GM12878 (cell line): ENCODE data around the gene SH3D19. TPM values are rescaled to one million over a fixed set of nuclear protein-coding genes. Genes with fewer than 3 reads are reported as not detected.

ENCODE experiments used
- ATAC-seq: fragments of 200-7000 bp; cut with Tn5 transposase; 3 replicates; pipeline ENCODE4 v1.9.1; 2020; ENCODE audit warnings: mild to moderate bottlenecking, moderate library complexity
- BruUV-seq: library from RNA; stranded (reverse); fragments of 400-500 nt; replicated peaks from 2 replicates; lab custom pipeline; 2021; lab: Mats Ljungman, UMichigan
- CTCF ChIA-PET: fragments of 300-600 bp; sonication (Branson Sonifier 250); formaldehyde crosslinking; extraction: SDS; loops from one replicate; lab custom pipeline; 2021; ENCODE audit warnings: inconsistent platforms; lab: Yijun Ruan, JAX
- POLR2A ChIA-PET: fragments of 350-600 bp; formaldehyde crosslinking; extraction: SDS; loops from one replicate; lab custom pipeline; 2021; ENCODE audit warnings: inconsistent platforms; lab: Charles Lee
- RAD21 ChIA-PET: fragments of 300-600 bp; sonication (Branson Sonifier 250); formaldehyde crosslinking; loops from one replicate; lab custom pipeline; 2023; ENCODE audit warnings: antibody characterized with exemption; ENCODE audit not compliant: unreplicated experiment; lab: Charles Lee
- SMC1A ChIA-PET: fragments of 300-600 bp; sonication (Branson Sonifier 250); formaldehyde crosslinking; loops from one replicate; lab custom pipeline; 2023; ENCODE audit not compliant: unreplicated experiment, uncharacterized antibody; lab: Charles Lee
- DNase-seq: peaks from one replicate; pipeline ENCODE4 v3.0.0-alpha.2; 2011; ENCODE audit warnings: low read depth, low spot score
- FAIRE-seq: peaks from 3 replicates; lab custom pipeline; 2011; peaks lifted over from hg19 to GRCh38; lab: Jason Lieb, UNC
- H2AFZ ChIP-seq: 2 replicates; pipeline ENCODE4 v1.6.0; 2011; ENCODE audit warnings: low read depth, low read length, control low read depth; ENCODE audit not compliant: control insufficient read depth
- H3K27ac ChIP-seq: 2 replicates; pipeline ENCODE4 v1.5.1; 2011; ENCODE audit warnings: control low read depth; ENCODE audit not compliant: control insufficient read depth, insufficient read depth
- H3K27me3 ChIP-seq, 2 experiments: replicated peaks in 1 of 2; 2 replicates each; pipeline versions ENCODE4 v1.6.0 to v1.6.1; 2011; ENCODE audit warnings: low read length in 1 of 2; ENCODE audit not compliant: control insufficient read depth in 2 of 2, insufficient read depth in 2 of 2
- H3K36me3 ChIP-seq, 2 experiments: 2 replicates each; pipeline ENCODE4 v1.5.1; 2011; ENCODE audit warnings: low read length in 1 of 2; ENCODE audit not compliant: control insufficient read depth in 2 of 2, insufficient read depth in 2 of 2
- H3K4me1 ChIP-seq: 2 replicates; pipeline ENCODE4 v1.6.1; 2011; ENCODE audit warnings: mild to moderate bottlenecking, low read length, moderate library complexity, mixed read lengths; ENCODE audit not compliant: control insufficient read depth, insufficient read depth
- H3K4me2 ChIP-seq: 2 replicates; pipeline ENCODE4 v1.6.0; 2011; ENCODE audit warnings: control low read depth; ENCODE audit not compliant: control insufficient read depth, insufficient read depth
- H3K4me3 ChIP-seq: fragments of 200-600 bp; sonication (generic); 2 replicates; pipeline ENCODE4 v1.5.1; 2016
- H3K79me2 ChIP-seq: 2 replicates; pipeline ENCODE4 v1.6.0; 2011; ENCODE audit warnings: low read length; ENCODE audit not compliant: control insufficient read depth, insufficient read depth
- H3K9ac ChIP-seq: 2 replicates; pipeline ENCODE4 v1.8.0; 2011; ENCODE audit warnings: low read length, control low read depth, mixed read lengths; ENCODE audit not compliant: control insufficient read depth, insufficient read depth
- H3K9me3 ChIP-seq: replicated peaks from 3 replicates; pipeline ENCODE4 v1.5.1; 2011; ENCODE audit warnings: mild to moderate bottlenecking, low read length; ENCODE audit not compliant: control insufficient read depth, insufficient read depth
- H4K20me1 ChIP-seq: 2 replicates; pipeline ENCODE4 v1.6.0; 2011; ENCODE audit not compliant: control insufficient read depth, insufficient read depth
- CBFB ChIP-seq: IDR thresholded peaks from 2 replicates; pipeline ENCODE4 v1.6.1; 2016; ENCODE audit warnings: antibody characterized with exemption, low read depth
- CHD1 ChIP-seq: IDR thresholded peaks from 2 replicates; pipeline ENCODE4 v1.6.1; 2012; ENCODE audit warnings: low read depth, low read length, improper control_type of control experiment
- HDGF ChIP-seq: fragments of 450-650 bp; IDR thresholded peaks from 2 replicates; pipeline ENCODE4 v1.6.1; 2016; ENCODE audit warnings: antibody characterized with exemption
- NRF1 ChIP-seq: conservative IDR thresholded peaks from 2 replicates; pipeline ENCODE4 v1.6.1; 2011; ENCODE audit warnings: mild to moderate bottlenecking, low read depth, low read length, improper control_type of control experiment
- PAX5 ChIP-seq: IDR thresholded peaks from 2 replicates; pipeline ENCODE4 v1.6.1; 2011; ENCODE audit warnings: low read depth, low read length, borderline replicate concordance
- RAD51 ChIP-seq: fragments of 450-650 bp; IDR thresholded peaks from 2 replicates; pipeline ENCODE4 v1.6.1; 2016; ENCODE audit warnings: moderate library complexity, mild to moderate bottlenecking, inconsistent platforms
- RUNX3 ChIP-seq: IDR thresholded peaks from 2 replicates; pipeline ENCODE4 v1.6.1; 2012; ENCODE audit warnings: low read length, inconsistent platforms
- SMAD1 ChIP-seq: fragments of 450-650 bp; IDR thresholded peaks from 2 replicates; pipeline ENCODE4 v1.6.1; 2018; ENCODE audit warnings: mild to moderate bottlenecking, low read depth; ENCODE audit not compliant: partially characterized antibody
- TCF7 ChIP-seq: IDR thresholded peaks from 2 replicates; pipeline ENCODE4 v1.6.1; 2014; ENCODE audit warnings: antibody characterized with exemption, borderline replicate concordance
- WGBS: methylation state at CpG from one replicate; pipeline ENCODE4 v1.1.6; 2016; ENCODE audit warnings: low lambda C conversion rate; ENCODE audit not compliant: insufficient replicate concordance, insufficient coverage; ENCODE audit errors: missing lambda C conversion rate; 5-methylcytosine and 5-hydroxymethylcytosine counted together
- in situ Hi-C: fragments of 300-500 bp; cut with MboI; formaldehyde crosslinking; loops from 9 replicates; pipeline ENCODE4 v1.14.3; 2018; ENCODE audit warnings: mixed read lengths
- intact Hi-C: fragments of 100-400 bp; cut with micrococcal nuclease; formaldehyde crosslinking; loops from one replicate; pipeline ENCODE4 v1.14.2; 2022; ENCODE audit not compliant: unreplicated experiment
- polyA plus RNA-seq, 11 experiments: library from polyadenylated mRNA; depleted of rRNA in 4 of 11; unstranded in 6 of 11; stranded (reverse) in 5 of 11; fragments of >200 nt; fragmentation: Nextera tagmentation in 4 of 11; fragmentation: Illumina TruSeq in 1 of 11; extraction: Ambion mirVana in 4 of 11; extraction: Trizol in 1 of 11; gene quantifications; 1 replicate in 1 of 11; 2 replicates in 10 of 11; pipeline versions ENCODE4 v1.2.1 to v1.2.3, GENCODE V29; 2011 to 2016; ENCODE audit warnings: inconsistent platforms in 2 of 11, missing spikeins in 2 of 11, low read depth in 1 of 11
- total RNA-seq, 4 experiments: library from RNA; depleted of rRNA in 3 of 4; stranded (reverse); fragments of >200 nt in 3 of 4; fragmentation: Illumina TruSeq in 1 of 4; extraction: Trizol in 1 of 4; gene quantifications; 2 replicates each; pipeline versions ENCODE4 v1.2.1 to v1.2.3, GENCODE V29; 2013 to 2021
- TF ChIP-seq, protein P1 (sequence below): fragments of 150-350 bp; IDR thresholded peaks from 2 replicates; pipeline ENCODE4 v1.6.1; 2016; ENCODE audit warnings: low read depth, low read length
- TF ChIP-seq, protein P2 (sequence below): fragments of 450-650 bp; IDR thresholded peaks from 2 replicates; pipeline ENCODE4 v1.6.1; 2018; ENCODE audit warnings: borderline replicate concordance, mild to moderate bottlenecking; ENCODE audit not compliant: partially characterized antibody
- TF ChIP-seq, protein P3 (sequence below): IDR thresholded peaks from 2 replicates; pipeline ENCODE4 v1.6.1; 2011; ENCODE audit warnings: mild to moderate bottlenecking, low read depth, low read length, moderate library complexity; ENCODE audit not compliant: insufficient replicate concordance

Gene SH3D19
- total and polyA plus RNA-seq, 10 of the 15 experiments (the other 5 are each of a cell fraction or from before 2014, with no cell fraction given): 0.03 to 6.9 (median 0.33) TPM; not detected in 3

DNA sequence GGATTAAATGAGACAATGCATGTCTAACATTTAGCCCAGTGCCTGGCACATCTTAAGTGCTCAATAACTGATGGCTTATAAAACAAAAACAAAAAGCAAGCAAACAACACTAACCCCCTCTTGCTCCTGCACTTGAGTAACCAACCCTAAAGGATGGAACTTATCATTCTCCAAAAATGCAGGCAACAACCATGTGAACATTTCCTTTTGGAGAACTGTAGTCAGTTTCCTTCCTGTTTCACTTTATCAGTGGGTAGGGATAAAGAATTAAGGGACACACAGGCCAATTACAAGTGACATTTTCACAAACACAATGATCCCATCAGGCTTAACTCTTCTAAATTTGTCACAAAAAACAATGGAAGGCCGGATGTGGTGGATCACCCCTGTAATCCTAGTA lies 195.6 kb downstream of the SH3D19 start:
- CTCF ChIA-PET: interaction anchor here (1.1 to 2.4 kb wide), 2 partner anchors 9 to 13 kb away, joined by 4 to 9 read pairs; no protein-coding TSS in a partner anchor
- no peak for ATAC-seq
- H2AFZ ChIP-seq: no peak overlapping the region
- FAIRE-seq: no peak
- WGBS: 50% methylated on average over 1 of the region's 1 CpG
- no TSS peak for BruUV-seq
- no peaks in the 10 kb centered on the region for H3K4me1 ChIP-seq
- no peaks in the 10 kb centered on the region for H3K27me3 ChIP-seq
- no peak overlapping the region for H3K4me3 ChIP-seq
- H3K9me3 ChIP-seq: no peaks in the 10 kb centered on the region
- H3K79me2 ChIP-seq: no peaks in the 10 kb centered on the region
- no peak overlapping the region for H3K9ac ChIP-seq
- SMC1A ChIA-PET: no interaction called here
- TF ChIP-seq SMAD1 (no peak), TCF7 (no peak), HDGF (no peak), CBFB (no peak), RAD51 (no peak), NRF1 (no peak), PAX5 (no peak), RUNX3 (no peak), CHD1 (no peak)
- TF ChIP-seq, protein P1, sequence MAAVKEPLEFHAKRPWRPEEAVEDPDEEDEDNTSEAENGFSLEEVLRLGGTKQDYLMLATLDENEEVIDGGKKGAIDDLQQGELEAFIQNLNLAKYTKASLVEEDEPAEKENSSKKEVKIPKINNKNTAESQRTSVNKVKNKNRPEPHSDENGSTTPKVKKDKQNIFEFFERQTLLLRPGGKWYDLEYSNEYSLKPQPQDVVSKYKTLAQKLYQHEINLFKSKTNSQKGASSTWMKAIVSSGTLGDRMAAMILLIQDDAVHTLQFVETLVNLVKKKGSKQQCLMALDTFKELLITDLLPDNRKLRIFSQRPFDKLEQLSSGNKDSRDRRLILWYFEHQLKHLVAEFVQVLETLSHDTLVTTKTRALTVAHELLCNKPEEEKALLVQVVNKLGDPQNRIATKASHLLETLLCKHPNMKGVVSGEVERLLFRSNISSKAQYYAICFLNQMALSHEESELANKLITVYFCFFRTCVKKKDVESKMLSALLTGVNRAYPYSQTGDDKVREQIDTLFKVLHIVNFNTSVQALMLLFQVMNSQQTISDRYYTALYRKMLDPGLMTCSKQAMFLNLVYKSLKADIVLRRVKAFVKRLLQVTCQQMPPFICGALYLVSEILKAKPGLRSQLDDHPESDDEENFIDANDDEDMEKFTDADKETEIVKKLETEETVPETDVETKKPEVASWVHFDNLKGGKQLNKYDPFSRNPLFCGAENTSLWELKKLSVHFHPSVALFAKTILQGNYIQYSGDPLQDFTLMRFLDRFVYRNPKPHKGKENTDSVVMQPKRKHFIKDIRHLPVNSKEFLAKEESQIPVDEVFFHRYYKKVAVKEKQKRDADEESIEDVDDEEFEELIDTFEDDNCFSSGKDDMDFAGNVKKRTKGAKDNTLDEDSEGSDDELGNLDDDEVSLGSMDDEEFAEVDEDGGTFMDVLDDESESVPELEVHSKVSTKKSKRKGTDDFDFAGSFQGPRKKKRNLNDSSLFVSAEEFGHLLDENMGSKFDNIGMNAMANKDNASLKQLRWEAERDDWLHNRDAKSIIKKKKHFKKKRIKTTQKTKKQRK: no peak
- TF ChIP-seq, protein P2, sequence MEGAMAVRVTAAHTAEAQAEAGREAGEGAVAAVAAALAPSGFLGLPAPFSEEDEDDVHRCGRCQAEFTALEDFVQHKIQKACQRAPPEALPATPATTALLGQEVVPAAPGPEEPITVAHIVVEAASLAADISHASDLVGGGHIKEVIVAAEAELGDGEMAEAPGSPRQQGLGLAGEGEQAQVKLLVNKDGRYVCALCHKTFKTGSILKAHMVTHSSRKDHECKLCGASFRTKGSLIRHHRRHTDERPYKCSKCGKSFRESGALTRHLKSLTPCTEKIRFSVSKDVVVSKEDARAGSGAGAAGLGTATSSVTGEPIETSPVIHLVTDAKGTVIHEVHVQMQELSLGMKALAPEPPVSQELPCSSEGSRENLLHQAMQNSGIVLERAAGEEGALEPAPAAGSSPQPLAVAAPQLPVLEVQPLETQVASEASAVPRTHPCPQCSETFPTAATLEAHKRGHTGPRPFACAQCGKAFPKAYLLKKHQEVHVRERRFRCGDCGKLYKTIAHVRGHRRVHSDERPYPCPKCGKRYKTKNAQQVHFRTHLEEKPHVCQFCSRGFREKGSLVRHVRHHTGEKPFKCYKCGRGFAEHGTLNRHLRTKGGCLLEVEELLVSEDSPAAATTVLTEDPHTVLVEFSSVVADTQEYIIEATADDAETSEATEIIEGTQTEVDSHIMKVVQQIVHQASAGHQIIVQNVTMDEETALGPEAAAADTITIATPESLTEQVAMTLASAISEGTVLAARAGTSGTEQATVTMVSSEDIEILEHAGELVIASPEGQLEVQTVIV: no peak
- TF ChIP-seq, protein P3, sequence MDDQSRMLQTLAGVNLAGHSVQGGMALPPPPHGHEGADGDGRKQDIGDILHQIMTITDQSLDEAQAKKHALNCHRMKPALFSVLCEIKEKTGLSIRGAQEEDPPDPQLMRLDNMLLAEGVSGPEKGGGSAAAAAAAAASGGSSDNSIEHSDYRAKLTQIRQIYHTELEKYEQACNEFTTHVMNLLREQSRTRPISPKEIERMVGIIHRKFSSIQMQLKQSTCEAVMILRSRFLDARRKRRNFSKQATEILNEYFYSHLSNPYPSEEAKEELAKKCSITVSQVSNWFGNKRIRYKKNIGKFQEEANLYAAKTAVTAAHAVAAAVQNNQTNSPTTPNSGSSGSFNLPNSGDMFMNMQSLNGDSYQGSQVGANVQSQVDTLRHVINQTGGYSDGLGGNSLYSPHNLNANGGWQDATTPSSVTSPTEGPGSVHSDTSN: no peak
- TF ChIP-seq, all 136 proteins: peak for 0
- intact Hi-C loops (no loop called here), in situ Hi-C loops (no loop called here)
- Histone ChIP-seq H3K36me3 (no peaks in the 10 kb centered on the region), H3K27ac (no peak overlapping the region), H3K4me2 (no peak overlapping the region), H4K20me1 (no peaks in the 10 kb centered on the region)
- RAD21 ChIA-PET: no interaction called here
- DNase-seq: no peak
- POLR2A ChIA-PET: no interaction called here
